ENCODE results near the gene HTR7.
"Not testable (repeated sequence)": the region's sequence is repeated elsewhere in the genome, so short reads cannot be mapped to it uniquely, and the experiment has no call there.

HTR7 gene

DNA sequence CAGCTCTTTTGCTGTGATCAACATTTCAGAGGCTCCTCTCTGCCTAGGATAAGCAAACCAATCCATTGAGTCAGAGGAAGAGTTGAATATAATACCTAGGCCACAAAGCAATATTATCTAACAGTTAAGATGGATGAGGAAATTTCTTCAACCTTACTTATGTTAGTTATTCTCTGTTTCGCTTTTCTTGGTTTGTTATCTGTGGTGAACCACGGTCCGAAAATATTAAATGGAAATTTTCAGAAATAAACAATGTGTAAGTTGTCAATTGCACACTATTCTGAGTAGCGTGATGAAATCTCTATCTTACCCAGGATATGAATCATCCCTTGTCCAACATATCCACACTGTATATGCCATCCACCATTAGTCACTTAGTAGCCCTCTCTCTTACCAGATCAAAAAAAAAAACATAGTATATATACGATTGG is 1.5 kb upstream of the HTR7 start:
- no peak for DNase-seq (ENCODE audit: low read depth in 4 of 4, low spot score in 1 of 4)

DNA sequence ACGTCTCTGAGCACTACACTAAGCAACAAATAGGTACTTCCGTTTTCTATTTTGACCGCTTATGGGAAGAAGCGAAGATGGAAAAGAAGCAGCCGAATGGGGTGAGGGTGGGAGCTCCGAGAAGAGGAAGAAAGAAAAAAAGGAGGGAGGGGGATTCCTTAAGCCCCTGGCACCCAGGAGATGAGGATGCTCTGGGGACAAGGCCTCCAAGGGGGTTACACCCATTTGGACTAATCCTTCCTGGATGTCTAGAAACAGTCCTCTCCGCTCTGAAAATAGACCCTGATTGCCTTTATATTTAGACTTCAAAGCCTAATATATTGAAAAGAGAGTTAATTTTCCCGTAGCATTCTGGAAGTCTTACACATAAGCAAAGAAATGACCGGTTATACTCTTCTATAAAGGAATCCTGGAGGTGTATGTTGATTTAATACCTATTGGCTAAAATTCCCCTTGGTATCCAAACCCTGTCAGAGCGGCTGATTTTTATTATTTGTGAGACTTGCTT is 676 bp upstream of the HTR7 start:
- DNase-seq (ENCODE audit: low read depth in 4 of 4, low spot score in 1 of 4), result no peak

DNA sequence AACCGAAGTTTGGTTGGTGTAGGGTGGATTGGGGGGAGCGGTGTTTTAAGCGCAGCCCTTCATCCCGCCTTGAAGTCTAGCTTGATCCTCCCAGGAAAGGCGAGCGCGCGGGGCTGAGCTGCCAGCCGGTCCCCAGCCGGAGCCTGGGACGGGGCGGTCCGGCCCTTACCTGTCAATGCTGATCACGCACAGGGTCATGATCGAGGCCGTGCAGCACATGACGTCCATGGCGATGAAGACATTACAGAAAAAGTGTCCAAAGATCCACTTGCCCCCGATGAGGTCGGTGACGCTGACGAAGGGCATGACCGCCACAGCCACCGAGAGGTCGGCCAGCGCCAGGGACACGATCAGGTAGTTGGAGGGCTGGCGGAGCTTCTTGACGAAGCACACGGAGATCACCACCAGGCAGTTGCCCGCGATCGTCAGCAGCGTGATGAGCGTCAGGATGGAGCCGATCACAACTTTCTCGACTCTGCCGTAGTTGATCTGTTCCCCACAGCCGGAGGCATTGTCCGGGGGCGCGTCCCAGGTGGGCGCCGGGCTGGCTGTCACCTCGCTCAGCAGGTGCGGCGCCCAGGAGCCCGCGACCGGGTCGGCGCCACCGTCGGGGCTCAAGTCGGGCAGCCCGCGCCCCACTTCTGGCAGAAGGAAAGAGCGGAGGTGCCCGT is 740 bp downstream of the HTR7 start:
- peak in 1 of 4 experiments; percentile 2 for DNase-seq (ENCODE audit: low read depth in 4 of 4, low spot score in 1 of 4)

DNA sequence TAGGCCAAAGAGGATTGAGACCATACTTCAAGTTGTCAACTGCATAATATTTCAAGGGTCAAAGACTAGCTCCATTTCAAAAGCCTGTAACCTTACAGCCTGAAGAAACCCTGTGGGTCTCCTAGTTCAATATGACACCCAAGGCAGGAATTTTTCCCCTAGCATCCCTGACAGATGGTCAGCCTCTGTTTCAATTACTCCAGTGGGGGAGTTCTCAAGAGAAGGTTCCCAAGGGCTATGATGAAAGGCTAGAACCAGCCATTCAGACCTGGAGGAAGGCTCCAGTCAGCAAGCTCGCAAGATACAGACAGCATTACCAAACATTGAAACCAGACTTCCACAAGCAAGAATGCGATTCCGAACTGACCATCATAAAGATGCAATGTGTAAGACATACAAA is 1.6 kb downstream of the HTR7 start:
- DNase-seq (ENCODE audit: low read depth in 4 of 4, low spot score in 1 of 4), result no peak

DNA sequence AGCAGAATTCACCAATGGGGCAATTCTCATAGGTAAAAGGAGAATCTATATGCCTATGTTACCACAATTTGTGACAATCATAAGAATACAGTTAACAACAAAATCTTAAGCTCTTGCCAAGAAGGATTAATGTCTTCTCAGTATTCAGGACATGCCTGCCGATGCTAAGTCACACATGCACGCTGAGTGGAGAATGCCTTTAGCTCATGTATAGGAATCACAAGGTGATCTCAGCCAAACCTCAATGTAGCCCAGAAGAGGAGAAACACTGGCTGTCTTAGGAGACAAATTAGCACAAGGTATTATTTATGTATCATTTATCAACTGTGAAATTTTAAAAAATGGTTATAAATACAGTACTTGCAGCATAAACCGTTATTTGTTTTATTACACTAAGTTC is 2.7 kb downstream of the HTR7 start:
- DNase-seq (ENCODE audit: low read depth in 4 of 4, low spot score in 1 of 4), result no peak

DNA sequence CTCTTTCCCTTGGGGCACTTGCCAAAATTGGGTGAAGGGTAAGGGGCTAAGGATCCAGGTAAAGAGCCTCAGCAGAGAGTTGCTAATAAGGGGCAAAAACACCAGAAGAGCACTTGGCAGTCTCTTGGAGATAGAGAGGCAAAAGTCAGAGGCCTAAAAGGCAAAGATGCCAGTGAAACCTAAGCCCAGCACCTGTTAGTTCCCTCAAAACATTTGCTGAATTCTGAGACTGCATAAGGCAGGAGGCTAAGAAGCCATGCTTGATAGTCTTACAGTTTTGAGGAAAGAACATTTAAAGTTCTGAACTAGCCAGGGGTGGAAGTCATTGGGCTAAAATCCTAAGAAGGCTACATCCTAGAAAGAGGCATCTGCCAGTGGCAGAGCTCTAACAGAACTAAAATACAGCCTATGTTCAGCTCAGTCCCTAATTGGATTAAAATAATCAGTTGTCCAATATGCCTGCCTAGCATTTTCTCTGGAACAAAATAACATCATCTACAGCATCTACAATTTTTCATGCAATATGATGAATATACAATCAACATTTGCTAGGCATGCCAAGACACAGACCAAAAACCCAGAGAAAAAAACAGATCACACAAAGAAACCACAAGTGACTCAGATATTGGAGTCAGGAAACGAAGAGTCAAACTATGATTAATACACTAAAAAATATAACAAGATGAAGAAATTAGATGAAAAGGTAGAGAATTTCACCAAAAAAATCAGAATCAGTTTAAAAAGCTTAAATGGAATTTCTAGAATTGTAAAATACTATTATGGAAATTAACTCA is 7.7 kb downstream of the HTR7 start:
- no peak for DNase-seq (ENCODE audit: low read depth in 4 of 4, low spot score in 1 of 4)

DNA sequence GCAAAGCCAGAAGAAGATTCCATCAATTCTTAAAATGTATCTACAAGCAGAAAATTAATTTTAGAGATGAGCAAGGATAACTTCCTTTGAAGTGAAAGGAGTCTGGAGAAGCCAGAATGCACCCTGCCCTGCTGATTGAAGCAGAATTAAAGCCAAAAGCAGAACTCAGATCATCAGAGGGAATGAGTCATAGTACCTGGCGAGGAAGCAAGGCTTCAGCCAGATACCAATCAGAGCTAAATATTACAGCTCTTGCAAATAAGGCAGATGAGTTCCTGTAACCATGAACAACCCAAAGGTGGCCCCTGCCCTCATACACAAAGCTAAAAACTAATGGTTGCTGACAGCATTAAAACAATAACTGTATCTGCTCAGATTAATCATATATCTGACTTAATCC is 10.4 kb downstream of the HTR7 start:
- DNase-seq (ENCODE audit: low read depth in 4 of 4, low spot score in 1 of 4), result no peak

DNA sequence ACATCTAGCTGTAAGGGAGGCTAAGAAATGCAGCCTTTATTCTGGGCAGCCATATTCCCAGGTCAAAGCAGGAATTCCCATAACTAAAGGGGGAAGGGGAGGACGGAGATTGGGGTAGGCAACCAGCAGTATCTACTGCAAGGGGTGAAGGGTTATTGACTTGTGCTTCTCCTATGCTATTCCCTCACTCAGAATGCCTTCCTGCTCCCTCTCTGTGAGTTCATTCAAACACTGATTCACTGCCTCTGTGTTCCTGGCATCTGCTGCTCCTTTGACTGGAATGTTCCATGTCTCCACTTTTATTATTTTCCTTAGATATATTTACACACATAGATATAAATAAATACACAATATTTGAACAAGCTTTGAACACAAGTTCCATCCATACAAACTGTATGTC is 11.1 kb downstream of the HTR7 start:
- DNase-seq (ENCODE audit: low read depth in 4 of 4, low spot score in 1 of 4), result no peak

DNA sequence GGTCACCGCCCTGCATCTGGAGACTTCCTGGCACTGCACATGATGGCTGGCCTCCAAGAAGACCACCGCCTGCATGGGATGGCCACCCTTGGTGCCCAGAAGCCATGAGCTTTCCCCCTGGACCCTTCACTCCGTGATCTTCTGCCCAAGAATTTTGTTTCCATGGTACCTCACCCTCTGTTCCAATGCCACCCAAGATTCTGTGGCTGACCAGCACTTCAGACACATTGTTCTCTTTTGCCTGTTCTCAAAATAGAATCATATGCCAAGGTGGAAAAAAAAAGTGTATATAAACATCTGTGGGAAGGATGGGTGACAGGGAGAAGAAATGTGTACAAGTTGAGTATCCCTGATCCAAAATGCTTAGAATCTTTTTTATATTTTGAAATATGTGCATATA is 12.1 kb downstream of the HTR7 start:
- no peak for DNase-seq (ENCODE audit: low read depth in 4 of 4, low spot score in 1 of 4)

DNA sequence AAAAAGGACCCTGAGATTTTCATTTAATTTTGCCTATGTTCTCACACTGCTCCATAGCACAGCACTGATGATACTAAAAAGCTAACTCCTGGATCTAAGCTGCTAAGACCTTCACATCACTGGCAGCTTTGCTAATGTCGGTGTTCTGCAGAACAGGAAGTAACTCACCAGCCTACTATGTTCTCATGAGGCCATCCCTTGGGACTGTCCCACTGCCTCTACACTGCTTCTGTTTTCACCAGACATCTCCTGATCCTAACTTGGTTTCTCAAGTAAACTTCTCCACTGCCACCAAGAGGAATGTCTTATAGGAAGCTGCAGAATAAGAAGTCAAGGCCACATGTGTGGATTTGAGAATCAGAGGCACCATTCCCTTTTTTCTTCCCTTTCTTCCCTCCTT is 15.1 kb downstream of the HTR7 start:
- DNase-seq (ENCODE audit: low read depth in 4 of 4, low spot score in 1 of 4), result no peak

DNA sequence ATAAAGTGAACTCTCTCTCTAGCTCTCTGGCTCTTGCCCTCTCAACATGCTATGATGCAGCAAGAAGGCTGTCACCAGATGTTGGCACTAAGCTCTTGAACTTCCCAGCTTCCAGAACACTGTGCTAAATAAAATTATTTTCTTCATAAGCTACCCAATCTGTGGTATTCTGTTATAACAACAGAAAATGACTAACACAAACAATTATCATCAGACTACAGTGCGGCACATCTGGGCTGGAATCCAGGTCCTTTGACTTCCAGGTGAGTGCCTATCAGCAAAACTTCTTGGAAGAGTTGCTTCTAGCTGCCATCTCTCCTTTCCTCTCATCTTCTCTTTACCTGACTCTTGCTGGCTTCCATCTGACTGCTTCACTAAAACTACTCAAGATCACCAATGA is 20.4 kb downstream of the HTR7 start:
- DNase-seq (ENCODE audit: low read depth in 4 of 4, low spot score in 1 of 4), result no peak

DNA sequence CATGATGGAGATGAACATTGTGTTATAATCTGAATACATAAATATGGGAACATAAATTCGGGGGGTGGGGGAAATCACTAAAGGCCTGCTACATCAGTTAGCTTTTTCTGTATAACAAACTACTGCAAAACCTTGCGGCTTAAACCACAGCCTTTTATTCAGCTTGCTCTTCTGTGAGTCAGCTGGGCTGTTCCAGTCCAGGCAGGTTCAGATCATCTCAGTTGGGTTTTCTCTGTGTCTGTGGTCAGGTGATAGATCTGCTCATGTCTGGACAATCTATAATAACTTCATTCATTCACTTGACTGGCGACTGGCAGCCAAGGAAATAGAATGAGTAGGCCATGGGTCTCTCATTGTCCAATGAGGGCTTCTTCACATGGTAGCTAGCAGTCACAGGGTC is 23.5 kb downstream of the HTR7 start:
- no peak for DNase-seq (ENCODE audit: low read depth in 4 of 4, low spot score in 1 of 4)

DNA sequence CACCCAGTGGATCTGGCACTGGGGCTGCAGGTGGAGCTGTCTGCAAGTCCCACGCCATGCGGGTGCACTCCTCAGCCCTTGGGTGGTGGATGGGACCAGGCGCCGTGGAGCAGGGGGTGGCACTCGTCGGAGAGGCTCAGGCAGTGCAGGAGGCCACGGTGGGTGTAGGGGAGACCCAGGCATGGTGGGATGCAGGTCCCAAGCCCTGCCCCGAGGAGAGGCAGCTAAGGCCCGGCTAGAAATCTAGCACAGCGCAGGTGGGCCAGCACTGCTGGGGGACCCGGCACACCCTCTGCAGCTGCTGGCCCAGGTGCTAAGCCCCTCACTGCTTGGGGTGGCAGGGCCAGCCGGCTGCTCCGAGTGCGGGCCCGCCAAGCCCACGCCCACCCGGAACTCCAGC is 25.7 kb downstream of the HTR7 start:
- no peak for DNase-seq (ENCODE audit: low read depth in 4 of 4, low spot score in 1 of 4)

DNA sequence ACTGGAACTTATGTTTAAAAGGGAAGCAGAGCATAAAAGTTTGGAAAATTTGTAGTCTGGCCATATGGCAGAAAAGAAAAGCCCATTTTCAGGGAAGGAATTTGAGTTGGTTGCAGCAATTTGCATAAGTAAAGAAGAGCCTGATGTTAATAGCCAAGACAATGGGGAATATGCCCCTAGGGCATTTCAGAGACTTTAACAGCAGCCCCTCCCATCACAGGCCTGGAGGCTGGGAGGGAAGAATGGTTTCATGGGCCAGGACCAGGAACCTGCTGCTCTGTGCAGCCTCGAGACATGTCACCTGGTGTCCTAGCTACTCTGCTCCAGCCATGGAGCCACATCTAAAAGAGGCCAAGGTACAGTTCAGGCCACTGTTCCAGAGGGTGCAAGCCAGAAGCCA is 35.3 kb downstream of the HTR7 start:
- DNase-seq (ENCODE audit: low read depth in 4 of 4, low spot score in 1 of 4), result no peak

DNA sequence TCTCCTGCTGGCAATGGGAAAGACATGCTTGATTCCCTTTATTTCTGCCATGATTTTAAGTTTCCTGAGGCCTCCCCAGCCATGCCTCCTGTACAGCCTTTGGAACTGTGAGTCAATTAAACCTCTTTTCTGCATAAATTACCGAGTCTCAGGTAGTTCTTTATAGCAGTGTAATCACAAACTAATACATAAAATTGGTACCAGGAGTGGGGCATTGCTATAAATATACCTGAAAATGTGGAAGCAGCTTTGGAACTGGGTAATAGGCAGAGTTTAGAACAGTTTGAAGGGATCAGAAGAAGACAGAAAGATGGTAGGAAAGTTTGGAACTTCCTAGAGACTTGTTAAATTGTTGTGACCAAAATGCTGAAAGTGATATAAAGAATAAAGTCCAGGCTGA is 36.0 kb downstream of the HTR7 start:
- not testable (repeated sequence) for DNase-seq (ENCODE audit: low read depth in 4 of 4, low spot score in 1 of 4)

DNA sequence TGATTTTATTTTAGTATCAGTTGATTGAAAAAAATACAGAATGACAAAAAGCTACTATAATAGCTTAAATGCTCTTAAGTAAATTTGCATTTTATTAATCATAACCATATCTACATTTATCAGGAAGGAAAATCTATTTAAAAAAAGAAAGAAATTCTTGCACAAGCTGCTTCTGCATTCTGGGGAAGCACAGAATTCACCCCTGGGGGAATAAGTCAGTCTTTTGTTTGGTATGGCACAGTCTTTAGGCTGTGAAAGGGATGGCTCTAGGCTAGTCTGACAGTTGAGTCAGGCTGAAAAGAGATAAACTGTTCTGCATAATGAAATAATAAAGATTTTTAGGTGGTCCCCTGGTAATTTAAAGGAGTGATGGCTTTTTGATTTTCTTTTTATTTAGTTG is 37.9 kb downstream of the HTR7 start:
- DNase-seq (ENCODE audit: low read depth in 4 of 4, low spot score in 1 of 4), result no peak

DNA sequence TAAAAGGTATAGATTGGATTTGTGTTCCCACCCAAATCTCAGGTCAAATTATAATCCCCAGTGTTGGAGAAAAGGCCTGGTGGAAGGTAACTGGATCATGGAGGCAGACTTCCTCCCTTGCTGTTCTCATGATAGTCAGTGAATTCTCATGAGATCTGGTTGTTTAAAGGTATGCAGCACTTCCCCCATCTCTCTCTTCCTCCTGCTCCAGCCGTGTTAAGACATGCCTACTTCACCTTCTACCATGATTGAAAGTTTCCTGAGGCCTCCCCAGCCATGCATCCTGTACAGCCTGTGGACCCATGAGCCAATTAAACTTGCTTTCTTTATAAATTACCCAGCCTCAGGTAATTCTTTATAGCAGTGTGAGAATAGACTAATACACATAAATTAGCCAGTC is 39.1 kb downstream of the HTR7 start:
- no peak for DNase-seq (ENCODE audit: low read depth in 4 of 4, low spot score in 1 of 4)

DNA sequence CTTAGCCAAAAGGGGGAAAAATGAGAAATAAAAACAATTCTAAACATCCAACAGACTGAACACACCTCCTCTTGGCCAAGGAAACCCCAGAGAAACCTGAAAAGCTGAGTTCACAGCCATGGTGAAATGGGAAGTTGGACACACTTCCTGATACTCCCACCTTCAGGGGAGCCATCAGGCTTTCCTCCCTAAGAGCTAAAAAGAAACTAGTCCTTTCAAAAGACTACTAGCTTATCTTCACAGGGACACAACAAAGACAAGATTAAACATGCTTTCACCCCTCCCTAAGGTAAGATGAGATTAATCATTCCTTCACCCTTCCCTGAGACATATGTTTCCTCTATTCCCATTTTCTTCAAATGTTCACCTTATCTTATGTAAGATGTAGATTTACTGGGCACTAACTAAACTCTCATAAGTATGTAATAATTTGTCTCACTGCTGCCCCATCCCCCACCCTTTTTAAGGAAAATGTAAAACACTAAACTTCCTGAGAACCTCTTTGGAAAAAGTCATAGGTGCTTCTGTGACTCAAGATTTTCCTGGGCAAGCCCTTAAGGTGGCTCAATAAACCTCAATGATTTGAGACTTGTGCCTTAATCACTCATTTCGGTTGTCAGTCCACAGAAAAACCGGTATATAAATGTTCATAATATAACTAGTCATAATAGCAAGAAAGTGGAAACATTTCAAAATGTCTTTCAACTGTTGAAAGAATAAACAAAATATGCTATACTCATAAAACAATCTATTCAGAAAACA is 40.5 kb downstream of the HTR7 start:
- no peak for DNase-seq (ENCODE audit: low read depth in 4 of 4, low spot score in 1 of 4)

DNA sequence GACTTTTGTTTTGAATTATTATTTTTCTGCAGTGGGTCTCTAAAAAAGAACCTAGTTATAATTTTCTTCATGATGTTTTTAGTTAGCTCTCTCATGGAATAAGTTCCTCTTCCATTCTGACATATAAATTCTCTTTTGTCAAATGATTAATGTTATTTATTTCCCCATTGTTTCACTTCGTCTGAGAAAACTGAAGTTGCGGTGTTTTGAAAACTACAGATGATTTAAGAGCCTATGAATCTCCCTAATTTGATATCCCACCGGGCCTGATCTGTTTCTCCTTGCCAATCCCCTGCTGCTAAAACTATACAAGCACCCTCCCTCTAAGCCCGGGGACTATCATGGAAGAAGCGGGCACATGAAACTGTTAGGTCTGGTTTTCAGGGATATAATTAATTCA is 41.4 kb downstream of the HTR7 start:
- DNase-seq (ENCODE audit: low read depth in 4 of 4, low spot score in 1 of 4), result no peak

DNA sequence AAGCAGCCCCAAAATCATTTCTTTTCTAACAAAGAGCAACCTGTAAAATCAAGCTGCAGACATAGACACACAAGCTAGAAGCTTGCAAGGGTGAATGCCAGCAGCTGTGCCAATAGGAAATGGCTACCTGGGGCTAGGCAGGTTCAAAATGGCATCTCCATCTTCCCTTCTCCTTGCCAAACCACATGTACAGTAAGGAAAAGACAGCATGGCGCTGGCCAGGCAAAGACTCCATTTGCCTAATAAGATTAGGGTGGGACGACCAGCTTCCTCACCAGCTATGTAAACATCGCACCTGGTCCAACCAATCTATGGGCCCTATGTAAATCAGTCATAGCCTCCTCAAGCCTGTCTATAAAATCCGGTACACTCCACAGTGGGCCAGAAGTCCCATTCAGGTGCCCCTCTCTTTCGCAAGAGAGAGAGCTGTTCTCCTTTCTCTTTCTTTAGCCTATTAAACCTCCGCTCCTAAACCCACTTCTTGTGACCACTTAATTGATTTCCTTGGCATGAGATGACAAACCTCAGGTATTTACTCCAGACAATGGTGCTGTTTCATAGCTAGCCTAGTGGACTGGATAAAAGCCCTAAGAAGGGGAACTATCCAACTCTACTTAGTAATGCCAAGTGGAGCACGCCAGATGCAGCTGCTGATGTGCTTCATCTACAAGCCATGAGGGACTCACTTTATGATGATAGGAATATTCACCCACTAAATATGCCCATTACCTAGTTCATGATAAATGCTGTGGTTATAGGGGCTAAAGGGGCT is 44.1 kb downstream of the HTR7 start:
- DNase-seq (ENCODE audit: low read depth in 4 of 4, low spot score in 1 of 4), result no peak

DNA sequence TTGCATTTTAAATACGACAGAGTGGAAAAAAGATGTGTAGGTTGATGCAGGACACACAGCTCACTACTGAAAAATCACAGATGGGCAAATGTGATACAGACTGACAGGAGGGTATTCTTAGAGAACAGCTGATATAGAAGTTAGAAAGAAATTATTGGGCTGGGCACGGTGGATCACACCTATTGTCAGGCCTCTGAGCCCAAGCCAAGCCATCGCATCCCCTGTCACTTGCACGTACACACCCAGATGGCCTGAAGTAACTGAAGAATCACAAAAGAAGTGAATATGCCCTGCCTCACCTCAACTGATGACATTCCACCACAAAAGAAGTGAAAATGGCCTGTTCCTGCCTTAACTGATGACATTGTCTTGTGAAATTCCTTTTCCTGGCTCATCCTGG is 50.7 kb downstream of the HTR7 start:
- DNase-seq (ENCODE audit: low read depth in 4 of 4, low spot score in 1 of 4), result not testable (repeated sequence)
